ENCODE measurements around the gene EFHC1. TPM values are rescaled to one million over a fixed set of nuclear protein-coding genes. Genes with fewer than 3 reads are reported as not detected.
"Not testable (repeated sequence)": the region's sequence is repeated elsewhere in the genome, so short reads cannot be mapped to it uniquely, and the experiment has no call there.

The EFHC1 gene
- total and polyA plus RNA-seq, 5 experiments from 2014 or later = 2.5 to 15.5 (median 5.1) TPM

GRCh38 chr6:52385074-52385473, 35.1 kb upstream of the EFHC1 start:
- POLR2A ChIA-PET = interaction anchor here (0.6 to 9.5 kb wide), 4 partner anchors 8 to 83 kb away, joined by 3 to 105 read pairs (median 46); partner anchors contain the start of gene PAQR8

GRCh38 chr6:52388119-52388518, 32.0 kb upstream of the EFHC1 start:
- Mint-ChIP-seq H3K4me3 (peak overlapping the region in 1 of 10 donors; percentile 86), H3K4me1 (peaks cover 50 to 91% (median 89%) of the 10 kb centered on the region in 4 donors), H3K27ac (peak overlapping the region; percentile 93 to 100 (median 97))
- DNase-seq, H3K27me3 Mint-ChIP-seq, H3K36me3 Mint-ChIP-seq, H3K9me3 Mint-ChIP-seq, ATAC-seq: not testable (repeated sequence)
- POLR2A ChIA-PET = interaction anchor here (0.9 to 9.5 kb wide), 4 partner anchors 11 to 83 kb away, joined by 3 to 105 read pairs (median 45); partner anchors contain the start of gene PAQR8

More at GRCh38 chr6:52385074-52385473, 35.1 kb upstream of the EFHC1 start:
- peaks cover 5 to 21% (median 15%) of the 10 kb centered on the region in 3 donors for H3K36me3 Mint-ChIP-seq
- DNase-seq (no peak), ATAC-seq (no peak)
- peaks cover 0 to 6% (median 0%) of the 10 kb centered on the region in 9 donors for H3K9me3 Mint-ChIP-seq
- peak overlapping the region; percentile 41 to 89 (median 80) for H3K27ac Mint-ChIP-seq
- no peaks in the 10 kb centered on the region for H3K27me3 Mint-ChIP-seq
- peak overlapping the region in 5 of 10 donors; percentile 1 to 42 (median 8) for H3K4me3 Mint-ChIP-seq
- H3K4me1 Mint-ChIP-seq = peaks cover 52 to 88% (median 83%) of the 10 kb centered on the region in 4 donors

- ATAC-seq (no peak), DNase-seq (no peak)
- peak overlapping the region; percentile 93 to 100 (median 97) for H3K27ac Mint-ChIP-seq
- peaks cover 0 to 6% (median 0%) of the 10 kb centered on the region in 9 donors for H3K9me3 Mint-ChIP-seq
- H3K36me3 Mint-ChIP-seq = peaks cover 5 to 10% (median 5%) of the 10 kb centered on the region in 3 donors
- POLR2A ChIA-PET = interaction anchor here (1.2 to 9.5 kb wide), 5 partner anchors 10 to 103 kb away, joined by 4 to 105 read pairs (median 38); partner anchors contain the start of genes MCM3 and PAQR8
- H3K4me3 Mint-ChIP-seq = peak overlapping the region; percentile 9 to 93 (median 86)
- no peaks in the 10 kb centered on the region for H3K27me3 Mint-ChIP-seq
- H3K4me1 Mint-ChIP-seq = peaks cover 52 to 94% (median 92%) of the 10 kb centered on the region in 4 donors
Measured at GRCh38 chr6:52388790-52389189, 31.4 kb upstream of the EFHC1 start.

- ATAC-seq = peak in 1 of 2 donors; percentile 9
- POLR2A ChIA-PET = interaction anchor here (1.1 to 9.5 kb wide), 10 partner anchors 9 to 104 kb away, joined by 3 to 105 read pairs (median 10); partner anchors contain the start of genes MCM3 and PAQR8
- H3K27me3 Mint-ChIP-seq = no peaks in the 10 kb centered on the region
- peak overlapping the region; percentile 71 to 93 (median 86) for H3K4me3 Mint-ChIP-seq
- DNase-seq = peak in 1 of 10 donors; percentile 30
- H3K27ac Mint-ChIP-seq = peak overlapping the region; percentile 93 to 100 (median 97)
- peaks cover 53 to 94% (median 92%) of the 10 kb centered on the region in 4 donors for H3K4me1 Mint-ChIP-seq
- peaks cover 0 to 6% (median 0%) of the 10 kb centered on the region in 9 donors for H3K9me3 Mint-ChIP-seq
- H3K36me3 Mint-ChIP-seq = peaks cover 2 to 9% (median 5%) of the 10 kb centered on the region in 3 donors
Measured at GRCh38 chr6:52389264-52389625, 30.9 kb upstream of the EFHC1 start.

GRCh38 chr6:52389626-52390360, 30.3 kb upstream of the EFHC1 start:
- Mint-ChIP-seq H3K27me3 (no peaks in the 10 kb centered on the region), H3K27ac (peak overlapping the region; percentile 93 to 100 (median 97)), H3K9me3 (peaks cover 0 to 5% (median 0%) of the 10 kb centered on the region in 9 donors), H3K36me3 (peaks cover 0 to 9% (median 5%) of the 10 kb centered on the region in 3 donors), H3K4me3 (peak overlapping the region; percentile 71 to 93 (median 86)), H3K4me1 (peaks cover 51 to 93% (median 92%) of the 10 kb centered on the region in 4 donors)
- peak; percentile 47 to 59 for ATAC-seq
- DNase-seq = peak; percentile 41 to 80 (median 65)
- POLR2A ChIA-PET = interaction anchor here (0.8 to 9.5 kb wide), 16 partner anchors 9 to 104 kb away, joined by 3 to 105 read pairs (median 6); partner anchors contain the start of genes EFHC1, MCM3 and PAQR8

- peaks cover 0 to under 1% (median 0%) of the 10 kb centered on the region in 9 donors for H3K9me3 Mint-ChIP-seq
- H3K4me3 Mint-ChIP-seq = peak overlapping the region; percentile 71 to 93 (median 86)
- POLR2A ChIA-PET = interaction anchor here (0.6 to 9.5 kb wide), 17 partner anchors 8 to 673 kb away, joined by 3 to 105 read pairs (median 5); partner anchors contain the start of genes EFHC1, MCM3 and PAQR8
- ATAC-seq (peak; percentile 59 to 68), DNase-seq (peak in 9 of 10 donors; percentile 44 to 88 (median 77))
- H3K4me1 Mint-ChIP-seq = peaks cover 47 to 90% (median 88%) of the 10 kb centered on the region in 4 donors
- peaks cover 0 to 6% (median under 1%) of the 10 kb centered on the region in 3 donors for H3K36me3 Mint-ChIP-seq
- H3K27me3 Mint-ChIP-seq = no peaks in the 10 kb centered on the region
- peak overlapping the region; percentile 93 to 100 (median 97) for H3K27ac Mint-ChIP-seq
Measured at GRCh38 chr6:52390361-52390727, 29.8 kb upstream of the EFHC1 start.

GRCh38 chr6:52391599-52391998, 28.5 kb upstream of the EFHC1 start:
- POLR2A ChIA-PET = interaction anchor here (0.5 to 9.5 kb wide), 7 partner anchors 7 to 109 kb away, joined by 3 to 105 read pairs (median 12); partner anchors contain the start of genes MCM3 and PAQR8
- H3K4me1 Mint-ChIP-seq = peaks cover 44 to 92% (median 88%) of the 10 kb centered on the region in 4 donors
- ATAC-seq (no peak), DNase-seq (no peak)
- peak overlapping the region in 8 of 10 donors; percentile 4 to 92 (median 24) for H3K4me3 Mint-ChIP-seq
- H3K27me3 Mint-ChIP-seq = no peaks in the 10 kb centered on the region
- peaks cover 0 to 10% (median 0%) of the 10 kb centered on the region in 9 donors for H3K9me3 Mint-ChIP-seq
- H3K36me3 Mint-ChIP-seq = peaks cover 0 to 5% (median 0%) of the 10 kb centered on the region in 3 donors
- H3K27ac Mint-ChIP-seq = peak overlapping the region; percentile 93 to 100 (median 96)

GRCh38 chr6:52392944-52393343, 27.2 kb upstream of the EFHC1 start:
- peaks cover 53 to 97% (median 91%) of the 10 kb centered on the region in 4 donors for H3K4me1 Mint-ChIP-seq
- no peak for DNase-seq
- peak overlapping the region in 7 of 10 donors; percentile 16 to 92 (median 35) for H3K4me3 Mint-ChIP-seq
- peak overlapping the region; percentile 93 to 100 (median 96) for H3K27ac Mint-ChIP-seq
- H3K36me3 Mint-ChIP-seq = peaks cover 0 to 11% (median 4%) of the 10 kb centered on the region in 3 donors
- no peaks in the 10 kb centered on the region for H3K27me3 Mint-ChIP-seq
- peaks cover 0 to 22% (median 0%) of the 10 kb centered on the region in 9 donors for H3K9me3 Mint-ChIP-seq
- ATAC-seq = peak in 1 of 2 donors; percentile 16
- POLR2A ChIA-PET = interaction anchor here (1.0 to 9.5 kb wide), 3 partner anchors 28 to 107 kb away, joined by 3 to 105 read pairs (median 38); partner anchors contain the start of genes MCM3 and PAQR8

GRCh38 chr6:52393780-52394179, 26.4 kb upstream of the EFHC1 start:
- peaks cover 0 to 11% (median 4%) of the 10 kb centered on the region in 3 donors for H3K36me3 Mint-ChIP-seq
- peaks cover 50 to 98% (median 90%) of the 10 kb centered on the region in 4 donors for H3K4me1 Mint-ChIP-seq
- no peak for ATAC-seq
- H3K4me3 Mint-ChIP-seq = peak overlapping the region; percentile 55 to 85 (median 72)
- peak overlapping the region; percentile 93 to 100 (median 96) for H3K27ac Mint-ChIP-seq
- peaks cover 0 to 22% (median 0%) of the 10 kb centered on the region in 9 donors for H3K9me3 Mint-ChIP-seq
- no peak for DNase-seq
- H3K27me3 Mint-ChIP-seq = no peaks in the 10 kb centered on the region
- POLR2A ChIA-PET = interaction anchor here (0.6 to 5.2 kb wide), 3 partner anchors 32 to 108 kb away, joined by 3 to 38 read pairs (median 3); partner anchors contain the start of genes MCM3 and PAQR8

GRCh38 chr6:52394251-52394666, 25.9 kb upstream of the EFHC1 start:
- DNase-seq (peak in 3 of 10 donors; percentile 29 to 65 (median 56)), ATAC-seq (peak; percentile 41 to 45)
- POLR2A ChIA-PET = interaction anchor here (0.6 to 0.8 kb wide), 3 partner anchors 32 to 109 kb away, joined by 3 to 8 read pairs (median 3); partner anchors contain the start of genes MCM3 and PAQR8
- Mint-ChIP-seq H3K4me3 (peak overlapping the region; percentile 55 to 85 (median 72)), H3K36me3 (peaks cover 0 to 11% (median 4%) of the 10 kb centered on the region in 3 donors), H3K9me3 (peaks cover 0 to 22% (median 0%) of the 10 kb centered on the region in 9 donors), H3K27ac (peak overlapping the region; percentile 93 to 100 (median 96)), H3K27me3 (no peaks in the 10 kb centered on the region), H3K4me1 (peaks cover 50 to 98% (median 90%) of the 10 kb centered on the region in 4 donors)

GRCh38 chr6:52395969-52396368, 24.2 kb upstream of the EFHC1 start:
- H3K36me3 Mint-ChIP-seq = peaks cover 0 to 11% (median 4%) of the 10 kb centered on the region in 3 donors
- POLR2A ChIA-PET = interaction anchor here (1.3 to 6.3 kb wide), 2 partner anchors 7 to 34 kb away, joined by 6 to 87 read pairs; partner anchors contain the start of gene PAQR8
- ATAC-seq (no peak), DNase-seq (no peak)
- H3K9me3 Mint-ChIP-seq = peaks cover 0 to 22% (median 0%) of the 10 kb centered on the region in 9 donors
- H3K4me1 Mint-ChIP-seq = peaks cover 50 to 98% (median 91%) of the 10 kb centered on the region in 4 donors
- H3K4me3 Mint-ChIP-seq = peak overlapping the region in 9 of 10 donors; percentile 1 to 87 (median 73)
- peak overlapping the region; percentile 93 to 100 (median 96) for H3K27ac Mint-ChIP-seq
- no peaks in the 10 kb centered on the region for H3K27me3 Mint-ChIP-seq

Measured in naive thymus-derived CD8-positive, alpha-beta T cell (primary cell).